Right kidney (tissue), 1 donor: Measurements from ENCODE around the gene SLC7A5.
"Not testable (repeated sequence)": the region's sequence is repeated elsewhere in the genome, so short reads cannot be mapped to it uniquely, and the experiment has no call there.

ENCODE experiments used
- DNase-seq: peaks from one replicate; pipeline ENCODE4 v3.0.0-alpha.2; 2016

Gene SLC7A5

DNA sequence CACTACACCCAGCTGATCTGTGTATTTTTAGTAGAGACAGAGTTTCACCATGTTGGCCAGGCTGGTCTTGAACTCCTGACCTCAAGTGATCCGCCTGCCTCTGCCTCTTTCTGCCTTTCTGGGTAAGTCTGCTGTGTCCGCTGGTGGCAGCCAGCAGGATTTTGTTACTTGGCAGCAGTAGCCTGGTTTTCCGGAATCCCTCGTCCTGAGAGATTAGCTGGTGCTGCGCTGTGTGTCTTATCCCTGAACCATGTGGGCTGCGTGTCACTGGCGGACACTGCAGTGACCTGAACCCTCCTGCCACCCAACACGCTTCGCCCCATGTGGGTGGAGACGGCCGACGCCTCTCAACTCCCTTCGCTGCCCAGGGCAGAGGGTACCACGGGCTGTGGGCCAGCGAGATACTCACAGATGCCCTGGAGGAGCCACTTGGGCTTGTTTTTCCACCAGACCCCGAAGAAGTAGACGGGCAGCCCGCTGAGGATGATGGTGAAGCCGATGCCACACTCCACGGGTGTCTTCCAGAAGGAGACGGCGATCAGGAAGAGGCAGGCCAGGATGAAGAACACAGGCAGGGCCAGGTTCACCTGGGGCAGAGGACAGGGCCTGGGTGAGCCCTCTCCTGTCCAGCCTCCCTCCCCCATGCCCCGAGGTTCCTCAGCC is 35.2 kb downstream of the SLC7A5 start:
- no peak for DNase-seq

DNA sequence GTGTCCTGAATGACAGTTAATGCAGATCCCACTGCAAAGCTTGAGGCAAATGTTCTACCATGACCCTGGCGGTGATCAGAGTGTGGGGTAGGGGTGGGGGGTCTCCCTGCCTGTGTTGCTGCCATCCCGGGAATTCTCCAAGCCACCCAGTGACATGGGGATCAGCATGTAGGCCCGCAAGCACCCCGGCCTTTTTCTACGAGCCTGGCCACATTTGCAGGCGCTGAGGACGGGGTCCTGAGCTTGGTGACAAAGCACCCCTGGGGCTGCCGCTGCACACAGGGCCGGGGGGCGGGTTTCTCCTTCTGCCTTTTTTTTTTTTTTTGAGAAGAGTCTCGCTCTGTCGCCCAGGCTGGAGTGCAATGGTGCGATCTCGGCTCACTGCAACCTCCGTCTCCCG is 35.8 kb downstream of the SLC7A5 start:
- no peak for DNase-seq

DNA sequence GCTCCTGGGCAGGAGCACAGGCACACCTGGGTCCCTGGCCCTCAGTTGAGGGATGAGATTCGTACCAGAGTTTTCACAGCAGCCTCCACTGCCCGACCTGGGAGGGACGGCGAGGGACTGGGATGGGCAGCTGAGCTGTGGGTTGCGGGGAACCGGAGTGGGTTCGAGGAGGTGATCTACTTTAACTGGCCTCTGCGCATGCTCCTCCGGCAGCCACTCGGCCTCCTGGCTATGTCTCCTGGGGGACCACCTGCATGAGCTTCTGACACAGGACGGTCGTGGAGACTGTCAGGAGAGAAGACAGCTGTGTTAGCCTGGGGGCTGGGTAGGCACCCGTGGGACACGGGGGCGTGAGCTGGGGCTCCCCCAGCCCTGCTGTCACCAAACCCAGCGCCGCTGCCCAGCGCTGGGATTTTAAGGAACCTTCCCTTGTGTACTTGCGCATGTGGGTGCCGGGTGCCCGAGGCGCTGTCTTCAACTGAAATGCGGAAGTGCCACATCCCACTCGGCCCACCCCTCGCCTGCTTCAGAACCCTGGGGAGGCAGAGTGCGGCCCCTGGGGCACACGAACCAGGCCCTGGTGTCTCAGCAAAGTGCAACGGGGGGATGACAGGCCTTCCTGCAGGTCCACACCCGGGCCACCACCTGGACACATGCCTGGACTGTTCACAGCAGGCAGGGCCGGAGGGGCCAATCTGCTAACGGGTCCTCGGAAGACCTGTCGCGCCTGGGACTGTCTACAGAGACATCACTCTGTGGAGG is 36.4 kb downstream of the SLC7A5 start:
- DNase-seq, result no peak

DNA sequence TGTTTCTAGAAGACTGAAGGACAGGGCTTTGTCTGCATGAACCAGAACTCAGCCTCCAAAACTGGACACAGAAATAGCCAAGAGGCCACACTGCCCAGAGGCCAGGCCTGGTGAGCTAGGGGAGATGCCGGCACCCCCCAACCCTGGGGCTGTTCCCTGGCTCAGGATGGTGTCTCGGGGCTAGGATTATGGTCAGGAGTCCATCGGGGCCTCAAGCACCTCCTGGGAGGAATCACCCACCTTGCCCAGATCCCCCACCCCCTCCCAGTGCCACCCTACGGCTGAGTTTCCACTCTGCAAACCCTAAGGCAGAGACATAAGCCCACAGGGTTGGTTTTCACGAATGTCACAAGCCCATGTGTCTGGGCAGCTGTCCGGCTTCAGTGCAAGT is 37.2 kb downstream of the SLC7A5 start:
- DNase-seq, result no peak

DNA sequence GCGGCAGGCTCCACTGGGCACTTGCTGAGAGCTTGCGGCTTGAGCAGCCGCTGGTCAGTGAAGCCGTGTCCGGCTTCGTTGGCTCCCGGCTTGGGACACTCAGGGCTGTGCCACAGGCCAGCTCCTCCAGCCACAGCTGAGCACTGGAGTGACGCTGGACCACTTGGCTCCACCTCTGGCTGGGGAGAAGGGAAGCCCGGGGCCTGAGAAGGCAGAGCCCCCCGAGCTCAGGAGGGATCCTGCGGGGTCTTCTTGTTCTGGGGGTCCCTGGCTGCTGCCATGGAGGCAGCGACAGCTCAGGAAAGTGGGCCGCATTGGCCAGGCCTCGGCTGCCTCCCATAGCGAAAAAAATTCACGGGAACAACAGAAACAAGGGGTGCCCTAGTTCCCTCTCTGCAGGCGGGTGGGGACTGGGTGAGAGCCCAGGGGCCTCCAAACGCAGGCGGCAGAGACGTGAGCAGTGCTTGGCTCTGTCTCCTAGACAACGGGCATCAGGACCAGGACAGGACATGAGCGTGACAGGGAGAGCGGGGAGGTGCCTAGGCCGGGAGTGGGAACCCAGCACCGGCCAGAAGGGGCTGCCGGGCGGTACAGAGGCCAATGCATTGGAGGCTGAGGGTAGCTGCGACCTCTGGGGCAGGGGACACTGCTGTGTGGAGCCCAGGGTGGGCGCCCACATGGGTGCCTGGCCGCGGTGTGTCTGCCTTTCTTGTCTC is 37.7 kb downstream of the SLC7A5 start:
- DNase-seq, result no peak

DNA sequence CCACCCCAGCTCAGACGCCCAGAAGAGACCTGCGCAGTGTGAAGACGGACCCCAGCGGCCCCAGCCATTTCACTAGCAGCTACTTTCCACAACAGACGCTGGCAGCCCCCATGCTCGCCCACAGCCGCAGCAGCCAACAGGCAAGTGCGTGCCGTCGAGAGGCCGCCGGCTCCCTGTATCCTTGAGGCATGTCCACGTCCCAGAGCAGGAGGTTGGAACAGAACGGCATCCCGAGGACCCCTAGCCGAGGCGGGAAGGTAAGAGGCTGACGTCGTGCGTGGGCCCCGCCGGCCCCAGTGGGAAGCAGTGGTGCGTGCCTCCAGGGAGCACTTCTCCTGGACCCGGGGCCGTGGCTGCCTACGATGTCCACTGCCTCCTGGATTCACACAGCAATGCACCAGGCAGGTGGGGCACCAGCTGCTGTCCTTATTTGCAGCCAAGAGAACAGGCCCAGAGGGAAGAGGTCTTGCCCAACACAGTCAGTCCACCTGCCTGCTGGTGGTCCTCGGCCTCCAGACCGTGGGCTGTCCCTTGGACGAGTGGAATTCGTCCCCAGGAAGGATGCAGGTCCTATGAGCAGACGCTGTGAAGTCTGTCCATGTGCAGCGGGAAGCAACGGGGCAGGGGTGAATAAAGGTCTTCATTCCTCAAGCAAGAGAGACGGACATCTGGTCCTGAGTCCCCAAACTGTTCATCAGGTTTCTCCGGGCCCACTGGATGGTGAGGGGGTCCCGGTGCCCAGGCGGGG is 38.5 kb downstream of the SLC7A5 start:
- DNase-seq, result no peak

DNA sequence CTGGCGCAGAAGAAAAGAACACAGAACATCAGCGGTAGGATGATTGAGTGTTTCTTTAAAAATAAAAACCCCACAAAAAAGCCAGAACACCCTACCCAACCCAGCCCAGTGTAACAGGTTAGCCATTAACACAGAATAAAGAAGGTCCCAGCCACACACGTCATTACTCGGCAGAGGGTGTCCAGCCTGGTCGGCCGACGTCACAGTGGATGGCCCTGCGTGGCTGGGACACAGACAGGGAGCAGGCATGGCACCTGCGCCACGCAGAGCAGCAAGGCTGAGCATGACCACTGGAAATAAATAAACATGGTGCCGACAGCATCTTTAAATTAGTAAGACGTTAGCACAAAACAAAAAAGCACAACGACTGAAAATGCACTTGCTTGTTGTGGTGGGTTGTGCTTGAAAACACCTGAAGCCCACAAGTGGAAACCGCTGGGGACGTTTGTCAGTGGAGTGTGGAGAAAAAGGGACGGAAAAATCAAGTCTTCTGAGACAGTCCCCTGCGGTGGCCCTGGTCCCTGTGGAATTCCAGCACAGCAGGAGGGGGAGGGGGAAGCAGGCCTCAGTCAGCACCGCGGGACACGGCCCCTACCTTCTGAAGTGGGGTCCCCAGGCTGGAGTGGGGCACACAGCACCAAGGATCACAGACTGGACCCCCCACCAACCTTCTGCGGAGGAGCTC is 39.2 kb downstream of the SLC7A5 start:
- DNase-seq, result no peak

DNA sequence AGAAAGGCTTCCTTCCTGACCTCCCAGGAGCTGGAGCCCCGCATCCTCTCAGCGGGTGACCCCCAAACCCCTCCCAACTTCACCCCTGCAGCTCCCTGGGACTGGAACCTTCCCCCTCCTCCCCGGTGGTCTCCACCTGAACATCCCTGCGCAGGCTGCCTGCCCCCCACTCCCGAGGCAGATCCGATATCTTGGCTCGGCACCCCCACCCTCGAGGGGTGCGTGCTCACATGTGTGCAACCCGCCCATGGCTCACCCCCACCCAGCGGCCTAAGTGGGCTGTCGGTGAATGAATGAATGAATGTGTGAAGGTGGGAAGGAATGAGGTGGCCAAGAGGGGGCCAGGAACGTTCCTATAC is 39.7 kb downstream of the SLC7A5 start:
- DNase-seq, result no peak

DNA sequence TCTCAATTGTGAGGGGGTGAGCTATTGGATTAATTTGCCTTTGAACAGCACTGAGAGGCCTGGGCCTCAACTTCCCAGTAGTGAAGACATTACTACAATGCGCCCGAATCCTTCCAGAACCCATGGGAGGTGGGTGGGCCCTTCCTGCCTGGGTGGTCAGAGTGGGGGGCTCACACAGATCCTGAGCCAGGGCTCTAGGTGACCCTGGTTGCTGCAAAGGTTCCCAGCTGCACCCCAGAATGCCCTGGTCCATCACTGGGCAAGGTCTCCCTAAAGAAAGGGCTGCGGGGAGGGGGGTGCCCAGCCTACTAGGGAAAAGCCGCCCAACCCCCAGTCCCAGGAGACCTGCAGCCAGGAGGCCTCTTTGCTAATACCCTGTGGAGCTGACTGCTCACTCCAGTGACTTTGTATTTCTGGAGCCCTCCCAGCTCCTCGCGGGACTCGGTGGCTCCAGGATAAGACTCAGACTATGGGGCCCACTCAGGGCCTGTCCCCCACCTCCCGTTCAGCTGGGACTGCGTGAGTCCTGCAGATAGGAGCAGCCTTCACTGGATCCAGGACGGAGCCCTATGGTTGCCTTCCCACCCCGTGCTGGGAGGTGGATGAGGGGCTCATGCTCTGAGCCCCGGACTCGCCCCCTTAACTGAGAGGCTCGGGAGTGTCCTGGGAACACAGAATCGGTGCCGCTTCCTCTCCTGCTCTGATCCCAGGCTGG is 40.2 kb downstream of the SLC7A5 start:
- no peak for DNase-seq

DNA sequence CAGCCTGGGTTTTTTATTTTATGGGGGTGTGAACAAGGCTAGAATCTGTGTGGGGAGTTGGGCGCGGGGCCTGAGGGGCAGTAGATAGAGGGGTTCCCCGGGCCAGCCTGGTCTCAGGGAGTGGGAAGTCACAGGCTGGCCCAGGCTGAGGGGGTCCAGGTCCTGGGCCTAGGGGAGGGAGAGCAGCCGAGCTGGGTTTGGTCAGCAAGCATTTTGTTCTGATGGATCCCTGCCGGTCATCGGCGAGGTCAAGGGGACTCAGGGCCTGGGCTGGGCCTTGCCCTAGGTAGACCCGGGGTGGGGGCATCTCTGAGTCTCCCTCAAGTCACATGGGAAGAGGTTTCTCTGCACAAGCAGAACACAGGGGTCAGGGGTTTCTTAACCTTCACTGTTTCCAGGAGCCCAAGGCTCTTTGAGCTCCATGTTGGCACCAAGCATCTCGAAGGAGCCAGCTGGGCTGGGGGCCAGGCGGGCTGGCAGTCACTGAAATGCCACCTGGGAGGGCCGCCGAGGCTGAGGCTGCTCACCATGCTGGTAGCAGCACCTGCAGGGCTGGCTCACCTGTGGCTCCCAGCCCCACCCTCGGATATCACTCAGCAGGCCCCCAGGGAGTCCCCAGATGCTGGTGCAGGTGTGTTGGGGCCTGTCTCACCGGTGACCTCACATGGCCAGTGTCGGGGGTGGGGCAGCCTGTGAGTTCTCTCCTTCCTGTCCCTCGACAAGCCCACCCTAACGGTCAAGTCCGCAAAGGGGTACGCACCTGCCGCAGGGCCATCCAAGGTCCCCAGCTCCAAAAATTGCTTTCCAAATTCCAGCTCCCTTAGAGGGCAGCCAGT is 41.0 kb downstream of the SLC7A5 start:
- DNase-seq, result no peak

DNA sequence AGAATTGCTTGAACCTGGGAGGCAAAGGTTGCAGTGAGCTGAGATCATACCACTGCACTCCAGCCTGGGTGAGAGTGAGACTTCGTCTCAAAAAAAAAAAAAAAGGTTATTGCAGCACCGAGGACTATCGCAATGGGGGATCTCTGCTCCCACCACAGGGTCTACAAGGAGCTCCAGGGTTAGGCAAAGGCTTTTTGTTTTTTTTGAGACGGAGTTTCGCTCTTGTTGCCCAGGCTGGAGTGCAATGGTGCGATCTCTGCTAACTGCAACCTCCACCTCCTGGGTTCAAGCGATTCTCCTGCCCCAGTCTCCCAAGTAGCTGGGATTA is 41.8 kb downstream of the SLC7A5 start:
- DNase-seq, result not testable (repeated sequence)

DNA sequence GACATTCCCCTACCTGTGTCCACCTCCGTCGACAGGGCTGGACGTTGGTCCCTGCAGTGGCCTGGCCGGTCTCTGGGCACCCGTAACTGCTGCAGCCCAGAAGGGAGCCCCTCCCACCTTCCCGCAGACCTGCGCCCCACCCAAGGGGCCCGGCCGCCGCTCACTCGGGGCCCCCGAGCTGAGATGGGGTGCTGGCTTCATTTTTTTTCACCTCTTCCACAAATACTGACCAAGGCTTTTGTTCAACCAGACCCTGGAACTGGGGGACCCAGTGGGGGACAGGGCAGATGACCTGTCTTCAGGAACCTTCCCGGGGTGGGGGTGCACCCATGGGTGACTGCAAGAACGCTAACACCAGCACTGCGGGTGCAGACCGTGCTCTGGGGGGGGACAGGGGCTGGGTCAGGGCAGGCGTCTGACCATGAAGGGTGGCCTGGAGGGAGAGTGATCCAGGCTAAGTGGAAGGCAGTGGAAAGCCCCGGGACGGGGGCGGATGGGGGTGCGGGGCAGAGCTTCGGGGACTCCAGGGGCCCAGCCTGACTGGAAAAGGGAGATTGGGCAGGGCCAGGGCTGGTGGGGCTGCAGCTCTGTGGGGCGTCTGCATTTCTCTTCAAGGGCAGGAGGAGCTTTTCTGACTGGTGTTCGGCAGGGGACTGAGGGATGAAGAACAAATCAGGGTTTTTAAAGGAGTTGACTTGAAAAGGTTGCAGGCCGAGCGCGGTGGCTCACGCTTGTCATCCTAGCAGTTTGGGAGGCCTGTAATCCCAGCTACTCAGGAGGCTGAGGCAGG is 42.3 kb downstream of the SLC7A5 start:
- DNase-seq, result no peak

DNA sequence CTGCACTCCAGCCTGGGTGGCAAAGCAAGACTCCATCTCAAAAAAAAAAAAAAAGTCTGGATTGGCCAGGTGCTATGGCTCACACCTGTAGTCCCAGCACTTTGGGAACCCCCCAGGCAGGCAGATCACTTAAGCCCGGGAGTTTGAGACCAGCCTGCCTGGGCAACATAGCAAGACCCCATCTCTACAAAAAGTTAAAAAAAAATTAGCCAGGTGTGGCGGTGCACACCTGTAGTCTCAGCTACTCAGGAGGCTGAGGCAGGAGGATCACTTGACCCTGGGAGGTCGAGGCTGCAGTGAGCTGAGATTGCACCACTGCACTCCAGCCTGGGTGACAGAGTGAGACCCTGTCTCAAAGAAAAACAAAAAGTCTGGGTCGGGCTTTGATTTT is 42.9 kb downstream of the SLC7A5 start:
- DNase-seq, result not testable (repeated sequence)

DNA sequence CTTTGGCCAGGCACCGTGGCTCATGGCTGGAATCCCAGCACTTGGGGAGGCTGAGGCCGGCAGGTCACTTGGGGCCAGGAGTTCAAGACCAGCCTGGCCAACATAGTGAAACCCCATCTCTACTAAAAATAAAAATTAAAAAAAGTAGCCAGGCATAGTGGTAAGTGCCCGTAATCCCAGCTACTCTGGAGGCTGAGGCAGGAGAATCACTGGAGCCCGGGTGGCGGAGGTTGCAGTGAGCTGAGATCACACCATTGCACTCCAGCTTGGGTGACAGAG is 43.5 kb downstream of the SLC7A5 start:
- DNase-seq, result not testable (repeated sequence)

DNA sequence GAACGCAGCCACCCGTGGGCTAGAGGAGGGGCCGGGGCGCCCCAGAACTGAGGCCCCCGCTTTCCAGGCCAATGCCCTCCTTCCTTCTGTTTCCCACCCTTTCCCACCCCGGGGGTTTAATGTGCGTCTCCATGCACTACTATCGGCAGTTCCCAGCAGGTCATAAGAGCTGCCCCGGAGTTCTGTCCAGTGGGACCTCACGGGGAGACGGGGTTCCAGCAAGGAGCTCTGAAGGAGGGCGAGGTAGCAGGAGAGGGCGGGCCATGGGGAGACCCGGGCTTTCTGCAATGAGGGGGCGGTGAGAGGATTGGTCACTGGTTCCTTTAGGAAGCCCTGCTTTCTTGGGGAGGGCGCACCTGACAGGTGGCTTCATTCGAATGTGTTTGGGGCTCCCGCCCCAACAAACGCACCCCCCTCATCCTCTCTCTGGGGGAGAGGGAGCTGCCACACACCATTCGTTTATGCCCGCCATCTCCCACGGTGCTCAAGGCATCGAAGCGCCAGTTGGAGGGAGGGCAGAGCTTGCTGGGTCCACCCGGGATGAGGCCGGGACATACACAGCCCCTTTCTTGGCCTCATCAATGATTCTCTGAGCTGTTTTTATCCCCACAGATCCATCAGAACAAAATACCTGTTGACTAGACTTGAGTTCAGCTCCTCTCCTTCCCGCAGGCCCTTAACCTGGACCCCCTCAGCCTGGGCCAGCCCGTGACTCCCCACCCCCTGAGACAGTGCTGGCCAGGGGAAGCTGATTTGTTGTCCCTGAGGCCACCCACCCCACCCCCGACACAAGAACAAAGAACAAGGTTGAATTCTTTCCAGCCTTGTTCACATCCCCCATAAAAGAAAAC is 44.1 kb downstream of the SLC7A5 start:
- no peak for DNase-seq

DNA sequence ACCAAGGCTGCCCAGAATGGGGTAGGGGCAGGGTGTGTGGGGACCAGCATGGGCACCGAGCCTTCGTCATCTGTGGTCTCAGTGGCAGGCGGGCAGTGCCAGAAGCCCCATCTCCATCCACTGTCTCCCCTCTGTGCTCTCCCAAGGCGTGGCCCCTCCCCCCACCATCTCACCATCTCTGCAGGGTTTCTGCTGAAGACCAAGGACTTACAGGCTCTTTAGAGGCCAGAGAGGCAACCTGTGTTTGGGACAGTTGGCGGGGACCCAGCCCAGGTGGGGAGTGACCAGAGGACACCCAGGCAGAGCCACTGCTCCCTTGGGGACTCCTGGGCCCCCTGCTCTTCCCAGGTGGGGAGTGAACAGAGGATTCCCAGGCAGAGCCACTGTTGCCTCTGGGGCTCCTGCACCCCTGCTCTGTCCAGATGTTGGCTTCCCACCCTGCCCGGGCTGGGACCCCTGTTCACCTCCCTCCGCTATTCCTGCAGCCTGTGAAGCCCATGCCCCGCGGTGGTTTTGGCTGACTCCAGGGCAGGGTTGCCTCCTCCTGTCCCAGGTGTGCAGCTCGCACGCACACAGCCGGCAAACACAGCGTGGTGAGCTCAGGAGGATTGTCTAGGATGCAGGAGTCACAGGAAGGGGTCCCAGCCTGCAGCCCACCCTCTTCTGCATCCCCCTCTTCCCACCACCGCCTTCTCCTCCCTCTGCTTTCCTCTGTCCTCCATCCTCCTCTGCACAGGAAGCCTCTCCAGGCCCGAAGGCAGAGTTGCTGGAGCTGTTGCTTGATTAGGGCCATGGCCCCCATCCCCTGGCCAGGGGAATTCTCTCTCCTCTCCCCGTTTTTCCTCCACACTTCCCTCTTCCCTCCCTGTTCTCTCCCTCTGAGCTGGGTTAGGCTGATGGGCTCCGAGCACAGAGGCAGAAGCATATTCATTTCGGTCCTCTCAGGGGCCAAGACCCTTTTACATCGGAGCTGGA is 45.0 kb downstream of the SLC7A5 start:
- DNase-seq, result no peak

DNA sequence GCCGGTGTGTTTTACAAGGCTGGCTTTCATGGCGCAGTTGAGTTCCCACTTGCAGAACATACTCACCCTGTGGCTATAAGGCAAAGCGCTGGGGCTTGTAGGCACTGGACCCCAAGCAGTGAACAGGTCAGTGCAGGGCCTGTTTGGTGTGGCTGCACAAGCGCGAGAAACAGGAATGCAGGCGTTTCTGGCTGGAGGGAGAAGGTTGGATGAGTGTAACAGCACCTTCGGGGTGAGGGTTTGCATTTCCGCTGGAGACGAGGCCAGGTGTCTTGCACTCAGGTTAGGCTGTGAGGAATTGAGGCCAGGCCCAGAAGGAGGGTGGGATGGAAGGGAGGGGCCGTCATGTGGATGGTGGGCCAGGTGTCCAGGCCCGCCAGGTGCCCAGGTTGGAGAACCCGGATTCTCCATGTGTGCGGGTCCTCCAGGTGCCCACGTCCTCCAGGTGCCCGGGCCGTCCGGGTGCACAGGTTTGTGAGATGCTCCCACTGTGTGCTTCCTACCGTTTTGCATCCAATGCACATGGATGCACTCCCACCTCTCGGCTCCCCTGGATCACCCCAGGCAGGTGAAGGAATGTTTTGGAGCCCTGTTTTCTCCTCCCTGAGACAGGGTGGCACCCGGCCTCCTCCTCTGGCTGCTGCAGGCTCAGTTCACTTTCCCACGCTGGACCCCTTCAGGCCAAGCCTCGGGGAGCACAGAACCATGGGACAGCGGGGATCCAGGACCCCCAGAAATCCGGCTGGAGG is 46.0 kb downstream of the SLC7A5 start:
- no peak for DNase-seq
